Activated CD4-positive, alpha-beta T cell treated with anti-CD3 and anti-CD28 coated beads, Interleukin-2, amount 10 ng/mL, durations not matched to agents 7 days and 5 days (primary cell): ENCODE measurements around the gene MORN4. TPM values are rescaled to one million over a fixed set of nuclear protein-coding genes. Genes with fewer than 3 reads are reported as not detected.

Source experiments
- CTCF ChIA-PET: fragments of 350-600 bp; sonication (Branson Sonifier 250); formaldehyde crosslinking; loops from one replicate; lab custom pipeline; 2021; ENCODE audit warnings: antibody characterized with exemption; lab: Charles Lee
- POLR2A ChIA-PET: fragments of 350-600 bp; sonication (Branson Sonifier 250); formaldehyde crosslinking; loops from one replicate; lab custom pipeline; 2021; ENCODE audit warnings: antibody characterized with exemption; lab: Charles Lee
- DNase-seq: peaks from one replicate; pipeline ENCODE4 v3.0.0-alpha.2; 2020
- H3K27ac Mint-ChIP-seq: one replicate; pipeline ENCODE4 v1.8.0; 2021; ENCODE audit warnings: mild to moderate bottlenecking, moderate library complexity, mixed read lengths
- H3K27me3 Mint-ChIP-seq: one replicate; pipeline ENCODE4 v1.8.0; 2021; ENCODE audit warnings: mixed read lengths
- H3K36me3 Mint-ChIP-seq: one replicate; pipeline ENCODE4 v1.8.0; 2021; ENCODE audit warnings: low read depth, mixed read lengths
- H3K4me1 Mint-ChIP-seq: one replicate; pipeline ENCODE4 v1.8.0; 2021; ENCODE audit warnings: mixed read lengths
- H3K4me3 Mint-ChIP-seq: one replicate; pipeline ENCODE4 v1.8.0; 2021; ENCODE audit warnings: mild to moderate bottlenecking, moderate library complexity, mixed read lengths
- H3K9me3 Mint-ChIP-seq: one replicate; pipeline ENCODE4 v1.8.0; 2021; ENCODE audit warnings: mixed read lengths
- total RNA-seq, 2 experiments: library from RNA; stranded (reverse); gene quantifications; one replicate each; pipeline ENCODE4 v1.2.3, GENCODE V29; 2021

MORN4 gene
- 1 to 10 TPM; 1.2 to 1.3 TPM for total RNA-seq

GRCh38 chr10:97632949-97633884, at the start of gene MORN4:
TSS of gene MORN4 (minus strand) at chr10:97633500. CDS start at chr10:97619653, 13,847 bp downstream.
- POLR2A ChIA-PET = no interaction called here
- CTCF ChIA-PET = no interaction called here

DNA sequence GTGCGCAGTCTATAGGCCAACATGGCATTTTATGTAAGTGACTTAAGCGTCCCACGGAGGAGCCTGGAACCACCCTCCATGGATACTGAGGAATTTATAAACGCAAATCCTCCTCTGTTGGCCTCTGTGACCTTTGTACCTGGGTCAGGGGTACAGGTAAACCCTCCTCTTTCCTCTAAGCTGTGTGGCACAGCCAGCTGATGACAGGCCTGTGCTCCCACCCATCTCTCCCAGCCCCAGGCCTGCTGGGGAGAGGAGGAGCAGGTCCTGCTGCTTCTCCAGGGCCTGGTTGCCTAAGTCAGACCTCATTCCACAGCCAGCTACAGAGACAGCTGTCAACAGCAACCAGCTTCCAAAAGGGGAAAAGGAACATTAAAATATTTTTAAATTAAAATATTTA, 48.7 kb upstream of the MORN4 start:
- no peaks in the 10 kb centered on the region for H3K27me3 Mint-ChIP-seq
- H3K4me3 Mint-ChIP-seq = no peak overlapping the region
- no peaks in the 10 kb centered on the region for H3K9me3 Mint-ChIP-seq
- CTCF ChIA-PET = interaction anchor here (0.9 to 1.5 kb wide), 4 partner anchors 12 to 75 kb away, joined by 3 to 4 read pairs (median 3); no protein-coding TSS in a partner anchor
- peaks cover 11% of the 10 kb centered on the region for H3K4me1 Mint-ChIP-seq
- DNase-seq = no peak
- H3K36me3 Mint-ChIP-seq = no peaks in the 10 kb centered on the region
- no peak overlapping the region for H3K27ac Mint-ChIP-seq
- POLR2A ChIA-PET = no interaction called here

More at GRCh38 chr10:97632949-97633884, at the start of gene MORN4:
- H3K27me3 Mint-ChIP-seq = no peaks in the 10 kb centered on the region
- peaks cover 2% of the 10 kb centered on the region for H3K36me3 Mint-ChIP-seq
- DNase-seq = peak; percentile 94
- H3K9me3 Mint-ChIP-seq = no peaks in the 10 kb centered on the region
- H3K4me3 Mint-ChIP-seq = peak within 1 kb of the TSS; percentile 93
- H3K4me1 Mint-ChIP-seq = peaks cover 18% of the 10 kb centered on the region
- H3K27ac Mint-ChIP-seq = peak within 1 kb of the TSS; percentile 87

DNA sequence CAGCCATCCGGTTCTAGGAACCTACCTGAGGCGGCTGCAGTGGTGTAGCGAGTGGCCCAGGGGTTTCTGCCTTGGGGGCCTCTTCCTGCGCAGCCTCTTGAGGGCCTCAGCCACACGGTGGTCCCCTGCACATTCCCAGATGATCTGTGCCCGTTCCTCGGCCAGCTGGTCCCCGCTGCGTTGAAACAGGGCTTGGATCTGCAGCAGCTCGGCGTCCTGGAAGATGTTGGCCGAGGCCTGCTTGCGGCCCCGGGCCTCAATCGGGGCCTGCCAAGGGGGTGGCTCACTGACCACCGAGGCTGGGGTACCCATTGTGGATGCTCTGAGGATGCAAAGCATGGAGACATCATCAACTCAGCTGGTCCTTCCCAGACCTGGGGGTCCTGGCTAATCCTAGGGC, 46.3 kb upstream of the MORN4 start:
- peaks cover 8% of the 10 kb centered on the region for H3K4me1 Mint-ChIP-seq
- POLR2A ChIA-PET = no interaction called here
- no peaks in the 10 kb centered on the region for H3K9me3 Mint-ChIP-seq
- H3K36me3 Mint-ChIP-seq = peaks cover 1% of the 10 kb centered on the region
- no peak for DNase-seq
- no peak overlapping the region for H3K4me3 Mint-ChIP-seq
- CTCF ChIA-PET = interaction anchor here (1.1 kb wide), 1 partner anchor 11 kb away, joined by 3 read pairs; no protein-coding TSS in a partner anchor
- no peak overlapping the region for H3K27ac Mint-ChIP-seq
- H3K27me3 Mint-ChIP-seq = no peaks in the 10 kb centered on the region

DNA sequence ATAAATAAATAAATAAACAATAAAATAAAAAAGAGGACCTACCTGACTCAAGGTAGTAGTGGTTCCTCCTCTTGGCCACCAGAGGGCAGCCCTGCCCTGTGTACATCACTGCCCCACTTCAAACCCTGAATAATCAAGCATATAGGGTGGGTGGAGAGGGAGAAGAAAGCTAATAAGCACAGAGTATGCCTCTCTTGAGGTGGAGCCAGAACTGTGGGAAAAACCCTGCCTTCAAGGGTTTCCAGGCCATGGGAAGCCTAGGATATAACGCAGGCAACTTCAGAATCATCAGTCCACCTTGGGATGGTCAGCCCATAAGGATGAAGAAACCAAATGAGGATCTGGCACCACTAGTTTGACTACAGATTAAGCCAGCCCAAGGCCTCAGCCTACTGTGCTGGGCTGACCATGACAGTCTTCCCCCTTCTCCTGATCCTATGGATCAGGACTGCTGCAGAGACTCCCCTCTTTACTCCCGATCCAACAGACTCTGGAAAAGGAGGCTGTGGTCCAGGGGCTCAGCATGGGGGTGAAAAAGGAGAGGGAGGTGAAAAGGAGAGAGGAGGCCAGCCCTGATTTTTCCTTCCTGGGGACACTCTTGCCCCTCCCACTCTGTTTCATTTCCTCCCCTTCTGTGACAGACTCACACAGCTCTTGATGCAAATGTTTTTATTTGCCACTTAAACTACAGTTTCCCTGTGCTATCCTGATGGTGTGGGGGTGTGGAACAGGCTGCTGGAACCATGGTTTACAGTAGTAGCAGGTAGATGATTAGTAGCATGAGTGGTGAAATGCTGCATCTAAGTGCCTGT, 43.7 kb upstream of the MORN4 start:
- Mint-ChIP-seq H3K4me1 (peaks cover 13% of the 10 kb centered on the region), H3K9me3 (no peaks in the 10 kb centered on the region), H3K36me3 (peaks cover 5% of the 10 kb centered on the region), H3K4me3 (no peak overlapping the region), H3K27ac (peak overlapping the region; percentile 54), H3K27me3 (no peaks in the 10 kb centered on the region)
- ChIA-PET POLR2A (no interaction called here), CTCF (interaction anchor here (0.6 to 5.2 kb wide), 10 partner anchors 8 to 59 kb away, joined by 3 to 34 read pairs (median 3); partner anchors contain the start of gene AVPI1)
- peak; percentile 50 for DNase-seq

- POLR2A ChIA-PET = no interaction called here
- H3K36me3 Mint-ChIP-seq = peaks cover 5% of the 10 kb centered on the region
Observed at GRCh38 chr10:97675222-97675621, 41.9 kb upstream of the MORN4 start.

DNA sequence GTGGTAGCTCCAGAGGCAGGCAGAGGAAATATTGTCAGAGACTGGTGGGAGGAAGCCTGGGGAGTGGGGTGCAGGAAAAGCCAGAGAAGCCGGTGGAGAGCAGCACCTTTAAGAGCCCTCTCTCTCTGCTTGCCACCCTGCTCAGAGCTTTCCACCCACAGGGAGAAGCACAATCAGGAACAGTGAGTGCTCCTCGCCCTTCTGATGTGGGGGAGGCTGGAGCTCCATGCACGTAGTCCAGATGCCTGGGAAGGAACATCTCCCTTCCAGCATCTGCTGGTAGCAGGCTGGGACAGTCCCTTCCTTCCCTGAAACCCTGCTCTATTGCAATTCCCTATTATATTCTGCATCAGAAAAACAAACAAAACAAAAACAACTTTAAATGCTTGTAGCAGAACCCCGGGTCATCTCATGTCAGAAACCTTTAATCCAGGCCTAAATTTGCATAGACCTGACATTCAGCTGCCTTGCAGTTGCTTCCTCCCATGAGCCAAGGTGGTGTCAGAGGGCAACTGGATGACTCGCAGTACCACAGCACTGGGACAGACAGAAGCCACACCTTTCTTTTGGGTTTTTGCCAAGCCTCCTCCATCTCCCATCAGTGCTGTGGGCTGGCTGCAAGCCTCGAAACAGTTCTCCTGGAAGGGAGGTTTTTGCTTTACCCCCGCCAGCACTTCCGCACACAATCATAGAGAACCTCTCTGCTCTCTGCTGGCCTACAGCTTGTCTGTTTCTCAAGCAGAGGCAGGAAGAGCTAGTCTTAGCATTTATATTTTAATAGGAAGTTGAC, 40.6 kb upstream of the MORN4 start:
- ChIA-PET POLR2A (no interaction called here), CTCF (interaction anchor here (0.9 to 5.2 kb wide), 3 partner anchors 11 to 60 kb away, joined by 3 to 34 read pairs (median 6); partner anchors contain the start of gene AVPI1)
- no peaks in the 10 kb centered on the region for H3K27me3 Mint-ChIP-seq
- peak; percentile 17 for DNase-seq
- peak overlapping the region; percentile 64 for H3K27ac Mint-ChIP-seq
- no peak overlapping the region for H3K4me3 Mint-ChIP-seq
- H3K4me1 Mint-ChIP-seq = peaks cover 13% of the 10 kb centered on the region
- peaks cover 7% of the 10 kb centered on the region for H3K36me3 Mint-ChIP-seq
- H3K9me3 Mint-ChIP-seq = no peaks in the 10 kb centered on the region

More at GRCh38 chr10:97675222-97675621, 41.9 kb upstream of the MORN4 start:
- no peaks in the 10 kb centered on the region for H3K27me3 Mint-ChIP-seq
- no peak for DNase-seq
- no peak overlapping the region for H3K4me3 Mint-ChIP-seq
- peaks cover 13% of the 10 kb centered on the region for H3K4me1 Mint-ChIP-seq
- CTCF ChIA-PET = interaction anchor here (1.3 to 5.2 kb wide), 3 partner anchors 10 to 51 kb away, joined by 3 to 34 read pairs (median 6); partner anchors contain the start of gene AVPI1
- no peak overlapping the region for H3K27ac Mint-ChIP-seq
- no peaks in the 10 kb centered on the region for H3K9me3 Mint-ChIP-seq

DNA sequence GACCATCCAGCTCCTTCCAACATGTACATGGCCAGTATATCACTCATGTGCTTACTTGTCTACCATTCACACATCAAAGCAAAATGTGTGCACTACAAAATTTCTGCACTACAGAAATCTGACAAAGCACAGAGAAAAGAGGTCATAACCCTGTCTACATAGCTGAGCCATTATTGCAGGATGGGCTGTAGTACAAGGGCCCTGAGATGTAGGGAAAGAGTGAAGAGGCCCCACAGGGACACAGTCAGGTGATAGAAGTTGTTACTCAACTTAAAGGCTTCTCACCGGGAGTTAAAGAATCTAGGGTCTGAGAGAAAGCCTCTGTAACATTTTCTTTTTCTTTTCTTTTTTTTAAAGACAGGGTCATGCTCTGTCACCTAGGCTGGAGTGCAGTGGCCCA, 36.3 kb upstream of the MORN4 start:
- no peak overlapping the region for H3K27ac Mint-ChIP-seq
- H3K4me1 Mint-ChIP-seq = peaks cover 8% of the 10 kb centered on the region
- CTCF ChIA-PET = interaction anchor here (0.9 to 1.9 kb wide), 5 partner anchors 8 to 20 kb away, joined by 3 to 6 read pairs (median 3); no protein-coding TSS in a partner anchor
- POLR2A ChIA-PET = no interaction called here
- H3K36me3 Mint-ChIP-seq = peaks cover 21% of the 10 kb centered on the region
- no peak overlapping the region for H3K4me3 Mint-ChIP-seq
- no peaks in the 10 kb centered on the region for H3K27me3 Mint-ChIP-seq
- H3K9me3 Mint-ChIP-seq = no peaks in the 10 kb centered on the region
- DNase-seq = no peak

DNA sequence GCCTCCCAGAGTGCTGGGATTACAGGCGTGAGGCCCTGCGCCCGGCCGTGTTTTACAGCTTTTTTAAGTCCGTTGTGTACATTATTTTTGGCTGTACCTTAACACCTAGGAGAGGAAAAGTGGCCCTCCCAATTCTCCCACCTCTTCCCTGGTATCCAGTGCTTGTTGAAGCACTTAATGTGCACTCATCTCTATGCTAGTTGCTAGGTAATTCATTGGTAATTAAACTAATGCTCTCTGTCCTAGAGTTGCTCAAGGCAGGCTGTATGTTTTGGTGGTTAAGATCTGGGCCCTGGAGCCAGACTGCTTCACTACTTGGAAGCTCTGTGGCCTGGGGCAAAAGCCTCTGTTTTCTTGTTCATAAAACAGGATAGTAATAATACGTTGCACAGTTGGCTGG, 34.2 kb upstream of the MORN4 start:
- CTCF ChIA-PET = interaction anchor here (1.0 to 1.8 kb wide), 2 partner anchors 10 to 96 kb away, joined by 3 to 4 read pairs; no protein-coding TSS in a partner anchor
- H3K4me3 Mint-ChIP-seq = no peak overlapping the region
- POLR2A ChIA-PET = no interaction called here

GRCh38 chr10:97666992-97667391, 33.7 kb upstream of the MORN4 start:
- H3K4me1 Mint-ChIP-seq = peaks cover 3% of the 10 kb centered on the region
- no peak overlapping the region for H3K4me3 Mint-ChIP-seq
- no peaks in the 10 kb centered on the region for H3K9me3 Mint-ChIP-seq
- ChIA-PET CTCF (interaction anchor here (1.8 kb wide), 1 partner anchor 10 kb away, joined by 4 read pairs; no protein-coding TSS in a partner anchor), POLR2A (no interaction called here)
- peaks cover 22% of the 10 kb centered on the region for H3K36me3 Mint-ChIP-seq
- no peak for DNase-seq
- no peaks in the 10 kb centered on the region for H3K27me3 Mint-ChIP-seq
- H3K27ac Mint-ChIP-seq = no peak overlapping the region

More for the DNA sequence above, 34.2 kb upstream of the MORN4 start:
- Mint-ChIP-seq H3K4me1 (peaks cover 3% of the 10 kb centered on the region), H3K9me3 (no peaks in the 10 kb centered on the region), H3K27me3 (no peaks in the 10 kb centered on the region), H3K27ac (no peak overlapping the region), H3K36me3 (peaks cover 20% of the 10 kb centered on the region)
- DNase-seq = no peak

GRCh38 chr10:97664282-97664850, 31.1 kb upstream of the MORN4 start:
- DNase-seq = no peak
- ChIA-PET POLR2A (no interaction called here), CTCF (interaction anchor here (1.0 to 1.2 kb wide), 2 partner anchors 20 to 22 kb away, joined by 4 read pairs; no protein-coding TSS in a partner anchor)
- Mint-ChIP-seq H3K27me3 (no peaks in the 10 kb centered on the region), H3K4me1 (peaks cover 3% of the 10 kb centered on the region), H3K27ac (no peak overlapping the region), H3K36me3 (peaks cover 24% of the 10 kb centered on the region), H3K4me3 (no peak overlapping the region), H3K9me3 (no peaks in the 10 kb centered on the region)

- ChIA-PET POLR2A (no interaction called here), CTCF (interaction anchor here (0.6 kb wide), 1 partner anchor 107 kb away, joined by 4 read pairs; no protein-coding TSS in a partner anchor)
- no peak overlapping the region for H3K27ac Mint-ChIP-seq
- no peaks in the 10 kb centered on the region for H3K27me3 Mint-ChIP-seq
- peaks cover 21% of the 10 kb centered on the region for H3K36me3 Mint-ChIP-seq
- no peaks in the 10 kb centered on the region for H3K9me3 Mint-ChIP-seq
- no peak for DNase-seq
- no peaks in the 10 kb centered on the region for H3K4me1 Mint-ChIP-seq
- H3K4me3 Mint-ChIP-seq = no peak overlapping the region
Observed at GRCh38 chr10:97659589-97659988, 26.3 kb upstream of the MORN4 start.
